Mucosa of descending colon (tissue), 3 donors: ENCODE results near the gene ZBTB7C. TPM values are rescaled to one million over a fixed set of nuclear protein-coding genes. Genes with fewer than 3 reads are reported as not detected.
A peak's percentile ranks its signal among the peaks of the same experiment; 100 is the strongest.

ENCODE experiments used
- ATAC-seq: fragments of 200-7000 bp; cut with Tn5 transposase; one replicate; pipeline ENCODE4 v1.9.1; 2020; ENCODE audit warnings: mild to moderate bottlenecking, moderate library complexity
- DNase-seq, 3 donors: peaks; one replicate each; pipeline ENCODE4 v3.0.0-alpha.2; 2020
- H3K36me3 ChIP-seq: fragments of 200-600 bp; one replicate; pipeline ENCODE4 v1.8.0; 2021; ENCODE audit warnings: low read depth, mild to moderate bottlenecking
- H3K4me1 ChIP-seq: fragments of 200-600 bp; one replicate; pipeline ENCODE4 v1.8.0; 2021; ENCODE audit warnings: low read depth, mild to moderate bottlenecking
- H3K4me3 ChIP-seq: fragments of 200-600 bp; one replicate; pipeline ENCODE4 v1.8.0; 2021; ENCODE audit warnings: mild to moderate bottlenecking
- H3K9me3 ChIP-seq: fragments of 200-600 bp; one replicate; pipeline ENCODE4 v1.8.0; 2021; ENCODE audit warnings: mild to moderate bottlenecking
- CTCF ChIP-seq: fragments of 200-600 bp; IDR thresholded peaks from one replicate; pipeline ENCODE4 v1.8.0; 2022; ENCODE audit warnings: antibody characterized with exemption, mild to moderate bottlenecking
- intact Hi-C, 2 donors: fragments of 100-400 bp; cut with DNase I in 1 of 2; cut with micrococcal nuclease in 1 of 2; formaldehyde crosslinking; loops; one replicate each; pipeline versions ENCODE4 v1.11.0 to v1.11.1; 2022; cut with DNase I, micrococcal nuclease
- total RNA-seq, 3 donors: library from RNA; stranded (reverse); fragmentation: NEBNext Ultra II Directional in 2 of 3; extraction: Animal tissue kit (Norgen Biotek cat#: 25700) in 2 of 3; gene quantifications; one replicate each; pipeline versions ENCODE4 v1.2.1 to v1.2.4, GENCODE V29; 2021 to 2023
- donor health status: DM: no; HTN: no; CAD: no; lungs with moderate emphysema.
- donor health status: DM: no; HTN: no; CAD: no.
- donor health status: DM: no; HTN: yes; CAD: no.

Gene ZBTB7C
- total RNA-seq, 3 donors from 2014 or later, result 20.8 to 56.6 (median 38.2) TPM

GRCh38 chr18:48206887-48207286 lies 202.3 kb downstream of the ZBTB7C start:
- TF ChIP-seq CTCF, result no peak
- Histone ChIP-seq H3K9me3 (no peaks in the 10 kb centered on the region), H3K36me3 (no peaks in the 10 kb centered on the region), H3K4me1 (peaks cover 11% of the 10 kb centered on the region), H3K4me3 (no peak overlapping the region)
- intact Hi-C loops, result no loop called here
- DNase-seq (no peak), ATAC-seq (no peak)

- H3K4me3 ChIP-seq, result no peak overlapping the region
- peak in 1 of 3 donors; percentile 46 for DNase-seq
- no peaks in the 10 kb centered on the region for H3K9me3 ChIP-seq
- intact Hi-C loops, result no loop called here
- TF ChIP-seq CTCF, result no peak
- peak; percentile 92 for ATAC-seq
- peaks cover 13% of the 10 kb centered on the region for H3K4me1 ChIP-seq
- no peaks in the 10 kb centered on the region for H3K36me3 ChIP-seq
Observed at GRCh38 chr18:48203961-48204666, 205.1 kb downstream of the ZBTB7C start.

- no peaks in the 10 kb centered on the region for H3K9me3 ChIP-seq
- intact Hi-C loops, result no loop called here
- no peak for TF ChIP-seq CTCF
- no peaks in the 10 kb centered on the region for H3K36me3 ChIP-seq
- no peak for DNase-seq
- H3K4me1 ChIP-seq, result peaks cover 8% of the 10 kb centered on the region
- ATAC-seq, result no peak
- H3K4me3 ChIP-seq, result no peak overlapping the region
Observed at GRCh38 chr18:48203288-48203945, 205.8 kb downstream of the ZBTB7C start.

- no peak for ATAC-seq
Observed at GRCh38 chr18:48202350-48203260, 206.6 kb downstream of the ZBTB7C start.

More at GRCh38 chr18:48202350-48203260, 206.6 kb downstream of the ZBTB7C start:
- DNase-seq, result no peak
- intact Hi-C loops, result no loop called here
- H3K9me3 ChIP-seq, result no peaks in the 10 kb centered on the region
- no peak for TF ChIP-seq CTCF
- no peaks in the 10 kb centered on the region for H3K36me3 ChIP-seq
- H3K4me3 ChIP-seq, result no peak overlapping the region
- H3K4me1 ChIP-seq, result peaks cover 5% of the 10 kb centered on the region
